Measurements from ENCODE around the gene NCKAP5L. TPM values are rescaled to one million over a fixed set of nuclear protein-coding genes. Genes with fewer than 3 reads are reported as not detected.
A peak's percentile ranks its signal among the peaks of the same experiment; 100 is the strongest.
"Not testable (repeated sequence)": the region's sequence is repeated elsewhere in the genome, so short reads cannot be mapped to it uniquely, and the experiment has no call there.

NCKAP5L gene
- total RNA-seq, 2 donors from 2014 or later: 17.3 to 63.1 TPM

DNA sequence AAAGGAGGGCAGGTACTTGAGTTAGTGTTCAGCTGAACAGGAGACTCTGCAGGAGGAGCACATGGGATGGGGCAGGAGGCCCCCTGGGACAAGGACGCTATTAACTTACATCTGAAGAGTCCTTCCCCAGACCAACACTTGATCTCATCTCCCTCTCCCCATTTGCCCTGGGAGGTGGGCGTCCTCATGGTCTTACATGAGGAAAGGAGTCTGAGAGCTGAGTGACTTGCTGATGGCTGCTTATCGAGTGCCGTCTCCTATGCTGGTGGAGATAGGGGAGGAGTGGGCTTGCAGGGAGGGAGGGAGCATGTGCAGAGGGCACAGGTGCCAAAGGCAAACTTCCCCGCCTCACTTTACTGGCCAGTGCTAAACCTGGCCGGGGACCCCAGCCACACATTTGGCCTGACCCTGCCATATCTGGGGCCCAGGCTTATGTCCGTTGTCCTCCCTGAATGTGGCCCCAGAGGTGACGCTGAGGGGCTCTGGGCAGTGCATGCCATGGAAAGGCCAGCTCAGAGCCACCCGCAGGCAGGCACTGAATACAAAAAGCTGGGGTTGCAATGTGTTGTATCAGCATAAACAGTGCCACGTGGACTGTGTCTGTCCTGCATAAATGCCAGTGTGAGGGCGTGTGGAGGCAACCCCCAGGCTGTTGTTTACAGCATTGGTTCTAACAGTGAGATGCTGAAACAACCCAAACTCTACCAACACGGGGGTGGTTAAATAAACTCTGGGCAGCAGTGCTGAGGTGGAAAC, 46.1 kb upstream of the NCKAP5L start:
- H3K27ac ChIP-seq: no peak overlapping the region
- H3K4me1 ChIP-seq (replicated peaks): no peaks in the 10 kb centered on the region
- no peak for DNase-seq (ENCODE audit: low spot score)
- intact Hi-C loops (cut with DNase I): no loop called here
- no peaks in the 10 kb centered on the region for H3K9me3 ChIP-seq
- H3K27me3 ChIP-seq (replicated peaks; ENCODE audit: insufficient read depth): no peaks in the 10 kb centered on the region
- TF ChIP-seq POLR2A (IDR thresholded peaks at IDR 0.05) (no peak), POLR2AphosphoS5 (IDR thresholded peaks at IDR 0.05) (no peak)
- TF ChIP-seq, protein P1, sequence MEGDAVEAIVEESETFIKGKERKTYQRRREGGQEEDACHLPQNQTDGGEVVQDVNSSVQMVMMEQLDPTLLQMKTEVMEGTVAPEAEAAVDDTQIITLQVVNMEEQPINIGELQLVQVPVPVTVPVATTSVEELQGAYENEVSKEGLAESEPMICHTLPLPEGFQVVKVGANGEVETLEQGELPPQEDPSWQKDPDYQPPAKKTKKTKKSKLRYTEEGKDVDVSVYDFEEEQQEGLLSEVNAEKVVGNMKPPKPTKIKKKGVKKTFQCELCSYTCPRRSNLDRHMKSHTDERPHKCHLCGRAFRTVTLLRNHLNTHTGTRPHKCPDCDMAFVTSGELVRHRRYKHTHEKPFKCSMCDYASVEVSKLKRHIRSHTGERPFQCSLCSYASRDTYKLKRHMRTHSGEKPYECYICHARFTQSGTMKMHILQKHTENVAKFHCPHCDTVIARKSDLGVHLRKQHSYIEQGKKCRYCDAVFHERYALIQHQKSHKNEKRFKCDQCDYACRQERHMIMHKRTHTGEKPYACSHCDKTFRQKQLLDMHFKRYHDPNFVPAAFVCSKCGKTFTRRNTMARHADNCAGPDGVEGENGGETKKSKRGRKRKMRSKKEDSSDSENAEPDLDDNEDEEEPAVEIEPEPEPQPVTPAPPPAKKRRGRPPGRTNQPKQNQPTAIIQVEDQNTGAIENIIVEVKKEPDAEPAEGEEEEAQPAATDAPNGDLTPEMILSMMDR (IDR thresholded peaks at IDR 0.05): no peak
- WGBS: 67% methylated on average over 12 of the region's 12 CpGs
- H3K4me3 ChIP-seq: no peak overlapping the region
- H3K36me3 ChIP-seq: no peaks in the 10 kb centered on the region

- TF ChIP-seq POLR2A (IDR thresholded peaks at IDR 0.05): no peak
- TF ChIP-seq POLR2AphosphoS5 (IDR thresholded peaks at IDR 0.05): peak; percentile 34
- peak overlapping the region; percentile 12 to 20 for H3K27ac ChIP-seq
- 48% methylated on average over 3 of the region's 3 CpGs for WGBS
- H3K36me3 ChIP-seq: no peaks in the 10 kb centered on the region
- peaks cover 2% of the 10 kb centered on the region for H3K4me1 ChIP-seq (replicated peaks)
- H3K27me3 ChIP-seq (replicated peaks; ENCODE audit: insufficient read depth): no peaks in the 10 kb centered on the region
- intact Hi-C loops (cut with DNase I): no loop called here
- no peak for DNase-seq (ENCODE audit: low spot score)
- no peak overlapping the region for H3K4me3 ChIP-seq
- H3K9me3 ChIP-seq: no peaks in the 10 kb centered on the region
These were observed 45.2 kb upstream of the NCKAP5L start for GRCh38 chr12:49873361-49873934.

GRCh38 chr12:49872781-49873181, 44.6 kb upstream of the NCKAP5L start:
- peaks cover 2% of the 10 kb centered on the region for H3K4me1 ChIP-seq (replicated peaks)
- WGBS: 65% methylated on average over 6 of the region's 6 CpGs
- H3K9me3 ChIP-seq: no peaks in the 10 kb centered on the region
- H3K27me3 ChIP-seq (replicated peaks; ENCODE audit: insufficient read depth): no peaks in the 10 kb centered on the region
- no peaks in the 10 kb centered on the region for H3K36me3 ChIP-seq
- intact Hi-C loops (cut with DNase I): no loop called here
- H3K27ac ChIP-seq: no peak overlapping the region
- no peak for DNase-seq (ENCODE audit: low spot score)
- H3K4me3 ChIP-seq: no peak overlapping the region
- no peak for TF ChIP-seq POLR2A (IDR thresholded peaks at IDR 0.05)
- TF ChIP-seq, protein P1 (IDR thresholded peaks at IDR 0.05): no peak
- TF ChIP-seq POLR2AphosphoS5 (IDR thresholded peaks at IDR 0.05): no peak

DNA sequence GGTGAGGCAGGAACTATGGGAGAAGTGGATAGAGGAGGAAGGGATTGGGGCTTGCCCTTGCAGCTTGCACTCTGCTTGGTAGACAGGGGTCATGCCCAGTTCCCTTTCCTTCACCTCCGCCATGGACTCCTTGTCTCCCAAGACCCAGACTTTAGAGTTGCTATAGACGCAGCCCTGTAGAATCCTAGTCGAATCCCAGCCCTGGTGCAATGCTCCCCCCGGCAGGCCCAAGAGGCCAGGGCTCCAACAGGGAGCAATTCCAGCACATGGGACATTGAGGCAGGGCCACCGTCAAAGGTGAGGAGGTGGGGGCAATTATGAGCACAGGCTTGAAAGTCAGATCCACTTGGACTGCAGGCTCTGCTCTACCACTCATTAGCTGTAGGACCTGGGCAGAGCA, 44.2 kb upstream of the NCKAP5L start:
- DNase-seq (ENCODE audit: low spot score): no peak
- intact Hi-C loops (cut with DNase I): no loop called here
- Histone ChIP-seq H3K27me3 (replicated peaks; ENCODE audit: insufficient read depth) (no peaks in the 10 kb centered on the region), H3K36me3 (no peaks in the 10 kb centered on the region), H3K9me3 (no peaks in the 10 kb centered on the region), H3K27ac (no peak overlapping the region), H3K4me1 (replicated peaks) (peaks cover 4% of the 10 kb centered on the region), H3K4me3 (no peak overlapping the region)
- 92% methylated on average over 5 of the region's 5 CpGs for WGBS
- TF ChIP-seq POLR2AphosphoS5 (IDR thresholded peaks at IDR 0.05) (no peak), POLR2A (IDR thresholded peaks at IDR 0.05) (no peak)
- TF ChIP-seq, protein P1 (IDR thresholded peaks at IDR 0.05): no peak

DNA sequence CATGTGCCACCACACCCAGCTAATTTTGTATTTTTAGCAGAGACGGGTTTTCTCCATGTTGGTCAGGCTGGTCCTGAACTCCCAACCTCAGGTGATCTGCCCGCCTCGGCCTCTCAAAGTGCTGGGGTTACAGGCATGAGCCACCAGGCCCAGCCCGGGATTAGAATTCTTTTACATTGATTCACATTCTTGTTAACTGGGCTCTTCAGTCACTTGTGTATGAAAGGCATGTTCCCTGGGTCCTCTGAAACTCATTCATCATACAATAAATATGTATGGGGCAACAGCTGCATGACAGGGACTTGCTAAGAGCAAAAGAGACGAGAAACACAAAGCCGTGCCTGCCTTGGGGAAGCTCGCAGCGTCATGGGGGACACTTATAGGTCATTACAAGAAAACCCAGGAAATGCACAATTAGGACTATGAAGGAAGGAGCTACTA, 43.6 kb upstream of the NCKAP5L start:
- DNase-seq (ENCODE audit: low spot score); intact Hi-C loops (cut with DNase I); H3K9me3 ChIP-seq; H3K36me3 ChIP-seq; H3K27me3 ChIP-seq (replicated peaks; ENCODE audit: insufficient read depth); H3K27ac ChIP-seq; H3K4me3 ChIP-seq; H3K4me1 ChIP-seq (replicated peaks): not testable (repeated sequence)
- 96% methylated on average over 8 of the region's 8 CpGs for WGBS

DNA sequence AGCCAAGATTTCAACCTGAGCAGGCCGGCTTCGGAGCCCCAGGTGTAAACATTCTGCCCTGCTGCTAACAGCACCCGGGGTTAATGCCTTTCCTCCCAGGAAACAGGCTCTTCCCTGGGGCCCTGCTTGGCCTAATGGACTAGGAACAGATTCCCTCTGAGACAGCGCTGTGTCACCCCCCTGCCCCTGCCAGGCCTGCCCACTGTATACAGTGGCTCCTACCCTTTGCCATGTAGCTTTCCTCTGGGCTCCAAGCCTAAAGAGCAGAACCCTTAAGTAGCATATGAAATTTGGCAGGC, 43.0 kb upstream of the NCKAP5L start:
- Histone ChIP-seq H3K27me3 (replicated peaks; ENCODE audit: insufficient read depth) (no peaks in the 10 kb centered on the region), H3K27ac (no peak overlapping the region), H3K36me3 (no peaks in the 10 kb centered on the region), H3K9me3 (no peaks in the 10 kb centered on the region), H3K4me1 (replicated peaks) (peaks cover 8% of the 10 kb centered on the region), H3K4me3 (no peak overlapping the region)
- intact Hi-C loops (cut with DNase I): no loop called here
- 94% methylated on average over 4 of the region's 4 CpGs for WGBS
- TF ChIP-seq, protein P1 (IDR thresholded peaks at IDR 0.05): no peak
- TF ChIP-seq POLR2AphosphoS5 (IDR thresholded peaks at IDR 0.05) (no peak), POLR2A (IDR thresholded peaks at IDR 0.05) (no peak)
- DNase-seq (ENCODE audit: low spot score): no peak

Data from prostate gland (tissue), 2 donors.